Measurements from ENCODE around the gene NDUFA5. TPM values are rescaled to one million over a fixed set of nuclear protein-coding genes. Genes with fewer than 3 reads are reported as not detected.

The NDUFA5 gene
- total RNA-seq (10 to 100 TPM; 43.2 to 83.3 (median 63.2) TPM), polyA plus RNA-seq (10 to 100 TPM; 54.0 to 74.5 TPM)
- long read RNA-seq, donor 1, full-length matches to known transcripts = 340 of 350 reads
- long read RNA-seq, donor 1, partial matches to known transcripts = 5 of 350 reads
- long read RNA-seq, donor 1, other reads (novel, unspliced or antisense) = 5 of 350 reads
- long read RNA-seq, donor 2, full-length matches to known transcripts = 168 of 173 reads
- long read RNA-seq, donor 2, partial matches to known transcripts = 5 of 173 reads
- long read RNA-seq, donor 2, other reads (novel, unspliced or antisense) = 0 of 173 reads
- long read RNA-seq, donor 3, transcript NDUFA5-201 (5 exons, 1,901 nt) = major isoform, 94 of 108 reads
- long read RNA-seq, donor 3, transcript NDUFA5-202 (4 exons, 1,360 nt) = minor isoform, 8 of 108 reads
- long read RNA-seq, donor 3, partial matches to known transcripts = 0 of 108 reads
- long read RNA-seq, donor 3, other reads (novel, unspliced or antisense) = 4 of 108 reads

- DNase-seq = peak; percentile 96 to 99 (median 98)
- Histone ChIP-seq H3K4me3 (peak within 1 kb of the TSS; percentile 98), H3K27ac (peak within 1 kb of the TSS; percentile 54 to 78), H3K36me3 (no peaks in the 10 kb centered on the region), H3K4me1 (ENCODE audit: insufficient read depth) (peaks cover 7% of the 10 kb centered on the region), H3K27me3 (no peaks in the 10 kb centered on the region), H3K9me3 (no peaks in the 10 kb centered on the region)
- TF ChIP-seq CTCF (IDR thresholded peaks at IDR 0.05) = peak in 1 of 3 donors; percentile 20
- TF ChIP-seq POLR2A (IDR thresholded peaks at IDR 0.05) = peak; percentile 65
- TF ChIP-seq EP300 (IDR thresholded peaks at IDR 0.05) = no peak
- 0 to 1% (median 0%) methylated on average over 40 of the region's 40 CpGs for WGBS, 3 donors
- intact Hi-C loops (cut with DNase I) = no loop called here
These were observed at the start of gene NDUFA5 for GRCh38 chr7:123557398-123558288. Gene NDUFA5, minus strand, starts transcription at chr7:123557818. Its CDS starts 23 bp downstream, at chr7:123557795.

GRCh38 chr7:123604739-123605138, 47.1 kb upstream of the NDUFA5 start:
- DNase-seq = no peak
- Histone ChIP-seq H3K4me1 (ENCODE audit: insufficient read depth) (no peaks in the 10 kb centered on the region), H3K36me3 (no peaks in the 10 kb centered on the region), H3K9me3 (no peaks in the 10 kb centered on the region), H3K4me3 (no peak overlapping the region), H3K27me3 (no peaks in the 10 kb centered on the region), H3K27ac (no peak overlapping the region)
- 74% methylated on average over 3 of the region's 3 CpGs for WGBS, 3 donors
- intact Hi-C loops (cut with DNase I) = no loop called here
- TF ChIP-seq POLR2A (IDR thresholded peaks at IDR 0.05) (no peak), CTCF (IDR thresholded peaks at IDR 0.05) (no peak), EP300 (IDR thresholded peaks at IDR 0.05) (no peak)

GRCh38 chr7:123602648-123603047, 45.0 kb upstream of the NDUFA5 start:
- Histone ChIP-seq H3K9me3 (no peaks in the 10 kb centered on the region), H3K27ac (no peak overlapping the region), H3K4me3 (no peak overlapping the region), H3K4me1 (ENCODE audit: insufficient read depth) (no peaks in the 10 kb centered on the region), H3K27me3 (no peaks in the 10 kb centered on the region), H3K36me3 (no peaks in the 10 kb centered on the region)
- WGBS, 3 donors = 92 to 96% (median 93%) methylated on average over 3 of the region's 3 CpGs
- intact Hi-C loops (cut with DNase I) = no loop called here
- DNase-seq = no peak
- TF ChIP-seq EP300 (IDR thresholded peaks at IDR 0.05) (no peak), CTCF (IDR thresholded peaks at IDR 0.05) (no peak), POLR2A (IDR thresholded peaks at IDR 0.05) (no peak)

- intact Hi-C loops (cut with DNase I) = no loop called here
- H3K27ac ChIP-seq = no peak within 1 kb of the TSS
- 18 to 40% (median 27%) methylated on average over 4 of the region's 4 CpGs for WGBS, 3 donors
- no peaks in the 10 kb centered on the region for H3K9me3 ChIP-seq
- H3K36me3 ChIP-seq = no peaks in the 10 kb centered on the region
- H3K4me3 ChIP-seq = no peak within 1 kb of the TSS
- no peaks in the 10 kb centered on the region for H3K27me3 ChIP-seq
- H3K4me1 ChIP-seq (ENCODE audit: insufficient read depth) = no peaks in the 10 kb centered on the region
- no peak for TF ChIP-seq POLR2A (IDR thresholded peaks at IDR 0.05)
- no peak for TF ChIP-seq CTCF (IDR thresholded peaks at IDR 0.05)
- no peak for TF ChIP-seq EP300 (IDR thresholded peaks at IDR 0.05)
- no peak for DNase-seq
These were observed 43.9 kb upstream of the NDUFA5 start, which contains the start of gene ASB15 for GRCh38 chr7:123601530-123601929. Gene ASB15, plus strand, starts transcription at chr7:123601821. Its CDS starts 12,682 bp downstream, at chr7:123614503.

All from ovary (tissue), 10 donors.